DND-41 (cell line): ENCODE measurements around the gene NEK9.
"Not testable (repeated sequence)": the region's sequence is repeated elsewhere in the genome, so short reads cannot be mapped to it uniquely, and the experiment has no call there.

ENCODE experiments used
- CTCF ChIP-seq: IDR thresholded peaks from 2 replicates; pipeline ENCODE4 v1.5.1; 2012; ENCODE audit warnings: borderline replicate concordance, low read length, moderate library complexity, mild to moderate bottlenecking; ENCODE audit not compliant: poor library complexity, severe bottlenecking; ENCODE audit errors: extremely low read depth
- EZH2 ChIP-seq: IDR thresholded peaks from 3 replicates; pipeline ENCODE4 v1.6.1; 2012; ENCODE audit warnings: borderline replicate concordance, low read depth, mild to moderate bottlenecking, moderate library complexity, low read length, inconsistent platforms; ENCODE audit not compliant: severe bottlenecking

GRCh38 chr14:75150637-75151036, 23.8 kb upstream of the NEK9 start:
- not testable (repeated sequence) for TF ChIP-seq CTCF, EZH2
